ENCODE results near the gene NRXN2. TPM values are rescaled to one million over a fixed set of nuclear protein-coding genes. Genes with fewer than 3 reads are reported as not detected.
A peak's percentile ranks its signal among the peaks of the same experiment; 100 is the strongest.

The NRXN2 gene
- total and polyA plus RNA-seq, 10 of the 15 experiments (the other 5 are each of a cell fraction or from before 2014, with no cell fraction given) = 0.03 to 1.4 (median 0.23) TPM

- TF ChIP-seq RELB (IDR thresholded peaks at IDR 0.05; ENCODE audit: low read depth) (peak; percentile 18; the same call in 1 of the 2 replicates), SP1 (IDR thresholded peaks at IDR 0.05; ENCODE audit: low read depth, low read length) (no peak), BCLAF1 (IDR thresholded peaks at IDR 0.05) (no peak), STAT1 (conservative IDR thresholded peaks at IDR 0.05) (no peak), GABPA (IDR thresholded peaks at IDR 0.05; ENCODE audit: low read depth) (no peak), POLR2A (IDR thresholded peaks at IDR 0.05; ENCODE audit: low read depth, low read length) (no peak), CREM (IDR thresholded peaks at IDR 0.05; ENCODE audit: low read depth) (no peak), LARP7 (IDR thresholded peaks at IDR 0.05) (0 out of 2 replicates have a peak, but pooled peaks have one; percentile 39), ZBED1 (IDR thresholded peaks at IDR 0.05; ENCODE audit: borderline replicate concordance) (no peak)
Measured at GRCh38 chr11:64675450-64676260, 47.3 kb downstream of the NRXN2 start (continued).
